ENCODE results near the gene AQP4. TPM values are rescaled to one million over a fixed set of nuclear protein-coding genes. Genes with fewer than 3 reads are reported as not detected.

Gene AQP4
- total and polyA plus RNA-seq, 2 of the 13 experiments (the other 11 are each of a cell fraction or from before 2014, with no cell fraction given) = 0.20 to 0.62 TPM

DNA sequence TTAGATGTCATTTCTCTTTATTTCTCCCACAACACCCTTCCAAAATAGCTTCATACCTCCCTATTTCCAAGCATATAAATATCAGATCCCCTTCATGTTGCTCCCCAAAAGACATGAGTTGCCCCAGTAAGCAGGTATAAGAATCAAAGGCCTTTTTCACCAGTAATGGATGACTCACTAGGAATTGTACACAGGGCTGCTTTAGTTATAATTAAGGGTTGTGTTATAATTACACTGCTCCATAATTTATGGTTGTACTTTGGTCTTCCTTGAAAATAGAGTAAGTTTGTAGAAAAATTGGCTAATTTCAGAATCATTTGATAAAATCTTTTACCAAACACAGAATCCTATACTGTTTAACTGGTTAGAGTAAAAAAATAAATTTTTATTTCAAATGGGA lies 8.8 kb upstream of the AQP4 start:
- Histone ChIP-seq H2AFZ (ENCODE audit: low read length) (no peak overlapping the region), H3K79me2 (ENCODE audit: insufficient read depth, low read length) (no peaks in the 10 kb centered on the region), H3K9me3 (ENCODE audit: low read length) (no peaks in the 10 kb centered on the region), H3K27me3 (ENCODE audit: control insufficient read depth in 1 of 2, insufficient read depth in 2 of 2, low read length in 2 of 2) (peaks cover 0 to under 1% of the 10 kb centered on the region in 2 experiments; a peak in 2 of 5 replicates), H3K4me2 (ENCODE audit: low read depth, low read length) (no peak overlapping the region), H3K9ac (ENCODE audit: insufficient read depth, low read depth, low read length) (no peak overlapping the region), H3K36me3 (replicated peaks in 1 of 2; ENCODE audit: control insufficient read depth in 1 of 2, insufficient read depth in 2 of 2, low read length in 2 of 2) (no peaks in the 10 kb centered on the region), H3K4me3 (replicated peaks in 1 of 3; ENCODE audit: insufficient read depth in 1 of 3, low read depth in 2 of 3, low read length in 3 of 3) (no peak overlapping the region), H3K27ac (ENCODE audit: extremely low read length, insufficient read depth, low read length) (no peak overlapping the region), H3K4me1 (ENCODE audit: insufficient read depth, low read length) (peaks cover 17% of the 10 kb centered on the region), H4K20me1 (ENCODE audit: insufficient read depth, low read length) (no peaks in the 10 kb centered on the region)
- ChIA-PET CTCF (ENCODE audit: low intra/inter-chr PET ratio, low total read pairs) (no interaction called here), POLR2A (no interaction called here)
- DNase-seq (ENCODE audit: low spot score) (no peak), FAIRE-seq (no peak), ATAC-seq (no peak)
- no TSS peak for BruUV-seq (replicated peaks)
- no peak for TF ChIP-seq ZNF24 (IDR thresholded peaks at IDR 0.05)
- TF ChIP-seq ZNF367 (CRISPR knock-in tag; IDR thresholded peaks at IDR 0.05; ENCODE audit: borderline replicate concordance) = no peak
- intact Hi-C loops (cut with micrococcal nuclease; ENCODE audit: unreplicated experiment) (no loop called here), in situ Hi-C loops (cut with HindIII; ENCODE audit: extremely low pct_ligation_motif_present, low pct_unique_long_range_greater_than_20kb) (no loop called here)

DNA sequence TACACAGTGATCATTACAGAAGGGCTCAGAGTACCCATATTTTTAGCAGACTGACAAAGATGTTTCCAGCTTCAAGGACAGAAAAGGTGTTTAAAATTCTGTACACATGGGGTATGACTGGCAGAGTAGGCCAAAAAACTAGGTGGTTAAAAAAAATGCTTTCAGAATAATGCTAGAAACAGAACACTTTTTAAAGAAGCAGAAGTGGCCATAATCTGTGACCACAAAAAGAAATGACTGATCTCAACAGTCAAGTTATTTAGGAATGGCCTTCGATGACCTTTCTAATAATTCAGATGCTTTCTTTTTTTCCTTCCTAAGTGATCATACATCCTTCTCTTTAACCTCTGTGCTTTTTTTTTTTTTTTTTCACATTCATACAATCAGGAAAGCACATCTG lies 4.1 kb upstream of the AQP4 start:
- no peak overlapping the region for H3K27ac ChIP-seq (ENCODE audit: extremely low read length, insufficient read depth, low read length)
- H3K4me2 ChIP-seq (ENCODE audit: low read depth, low read length) = no peak overlapping the region
- FAIRE-seq (no peak), ATAC-seq (no peak), DNase-seq (ENCODE audit: low spot score) (no peak)
- H3K9ac ChIP-seq (ENCODE audit: insufficient read depth, low read depth, low read length) = no peak overlapping the region
- no peak overlapping the region for H3K4me3 ChIP-seq (replicated peaks in 1 of 3; ENCODE audit: insufficient read depth in 1 of 3, low read depth in 2 of 3, low read length in 3 of 3)
- H4K20me1 ChIP-seq (ENCODE audit: insufficient read depth, low read length) = no peaks in the 10 kb centered on the region
- TF ChIP-seq ZNF782 (CRISPR knock-in tag; IDR thresholded peaks at IDR 0.05; ENCODE audit: borderline replicate concordance) = no peak
- TF ChIP-seq, protein P1, sequence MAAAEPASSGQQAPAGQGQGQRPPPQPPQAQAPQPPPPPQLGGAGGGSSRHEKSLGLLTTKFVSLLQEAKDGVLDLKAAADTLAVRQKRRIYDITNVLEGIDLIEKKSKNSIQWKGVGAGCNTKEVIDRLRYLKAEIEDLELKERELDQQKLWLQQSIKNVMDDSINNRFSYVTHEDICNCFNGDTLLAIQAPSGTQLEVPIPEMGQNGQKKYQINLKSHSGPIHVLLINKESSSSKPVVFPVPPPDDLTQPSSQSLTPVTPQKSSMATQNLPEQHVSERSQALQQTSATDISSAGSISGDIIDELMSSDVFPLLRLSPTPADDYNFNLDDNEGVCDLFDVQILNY (CRISPR knock-in tag; conservative IDR thresholded peaks at IDR 0.05) = no peak
- no peak for TF ChIP-seq PHF8 (CRISPR knock-in tag; IDR thresholded peaks at IDR 0.05)
- no peak for TF ChIP-seq NR3C1 (CRISPR knock-in tag; IDR thresholded peaks at IDR 0.05)
- TF ChIP-seq NCOR1 (IDR thresholded peaks at IDR 0.05; ENCODE audit: borderline replicate concordance, low read length) = no peak
- no peak for TF ChIP-seq ZNF430 (CRISPR knock-in tag; IDR thresholded peaks at IDR 0.05)
- TF ChIP-seq ATF7-NPFF (CRISPR knock-in tag; IDR thresholded peaks at IDR 0.05; ENCODE audit: low read depth) = no peak
- no peak for TF ChIP-seq STAT5B (CRISPR knock-in tag; IDR thresholded peaks at IDR 0.05)
- TF ChIP-seq, protein P2, sequence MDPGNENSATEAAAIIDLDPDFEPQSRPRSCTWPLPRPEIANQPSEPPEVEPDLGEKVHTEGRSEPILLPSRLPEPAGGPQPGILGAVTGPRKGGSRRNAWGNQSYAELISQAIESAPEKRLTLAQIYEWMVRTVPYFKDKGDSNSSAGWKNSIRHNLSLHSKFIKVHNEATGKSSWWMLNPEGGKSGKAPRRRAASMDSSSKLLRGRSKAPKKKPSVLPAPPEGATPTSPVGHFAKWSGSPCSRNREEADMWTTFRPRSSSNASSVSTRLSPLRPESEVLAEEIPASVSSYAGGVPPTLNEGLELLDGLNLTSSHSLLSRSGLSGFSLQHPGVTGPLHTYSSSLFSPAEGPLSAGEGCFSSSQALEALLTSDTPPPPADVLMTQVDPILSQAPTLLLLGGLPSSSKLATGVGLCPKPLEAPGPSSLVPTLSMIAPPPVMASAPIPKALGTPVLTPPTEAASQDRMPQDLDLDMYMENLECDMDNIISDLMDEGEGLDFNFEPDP (CRISPR knock-in tag; conservative IDR thresholded peaks at IDR 0.05) = no peak
- no peak for TF ChIP-seq PAX8 (CRISPR knock-in tag; IDR thresholded peaks at IDR 0.05; ENCODE audit: borderline replicate concordance)
- no peak for TF ChIP-seq ZNF101 (CRISPR knock-in tag; IDR thresholded peaks at IDR 0.05; ENCODE audit: borderline replicate concordance, low read depth)
- TF ChIP-seq, protein P3, sequence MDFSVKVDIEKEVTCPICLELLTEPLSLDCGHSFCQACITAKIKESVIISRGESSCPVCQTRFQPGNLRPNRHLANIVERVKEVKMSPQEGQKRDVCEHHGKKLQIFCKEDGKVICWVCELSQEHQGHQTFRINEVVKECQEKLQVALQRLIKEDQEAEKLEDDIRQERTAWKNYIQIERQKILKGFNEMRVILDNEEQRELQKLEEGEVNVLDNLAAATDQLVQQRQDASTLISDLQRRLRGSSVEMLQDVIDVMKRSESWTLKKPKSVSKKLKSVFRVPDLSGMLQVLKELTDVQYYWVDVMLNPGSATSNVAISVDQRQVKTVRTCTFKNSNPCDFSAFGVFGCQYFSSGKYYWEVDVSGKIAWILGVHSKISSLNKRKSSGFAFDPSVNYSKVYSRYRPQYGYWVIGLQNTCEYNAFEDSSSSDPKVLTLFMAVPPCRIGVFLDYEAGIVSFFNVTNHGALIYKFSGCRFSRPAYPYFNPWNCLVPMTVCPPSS (IDR thresholded peaks at IDR 0.05) = no peak
- TF ChIP-seq ZNF33A (CRISPR knock-in tag; IDR thresholded peaks at IDR 0.05; ENCODE audit: borderline replicate concordance) = no peak
- no peak overlapping the region for H2AFZ ChIP-seq (ENCODE audit: low read length)
- ChIA-PET CTCF (ENCODE audit: low intra/inter-chr PET ratio, low total read pairs) (no interaction called here), POLR2A (no interaction called here)
- H3K4me1 ChIP-seq (ENCODE audit: insufficient read depth, low read length) = peaks cover 1% of the 10 kb centered on the region
- intact Hi-C loops (cut with micrococcal nuclease; ENCODE audit: unreplicated experiment) (no loop called here), in situ Hi-C loops (cut with HindIII; ENCODE audit: extremely low pct_ligation_motif_present, low pct_unique_long_range_greater_than_20kb) (no loop called here)
- H3K9me3 ChIP-seq (ENCODE audit: low read length) = no peaks in the 10 kb centered on the region
- H3K27me3 ChIP-seq (ENCODE audit: control insufficient read depth in 1 of 2, insufficient read depth in 2 of 2, low read length in 2 of 2) = peaks cover 0 to 25% of the 10 kb centered on the region in 2 experiments; a peak in 2 of 5 replicates
- no peaks in the 10 kb centered on the region for H3K36me3 ChIP-seq (replicated peaks in 1 of 2; ENCODE audit: control insufficient read depth in 1 of 2, insufficient read depth in 2 of 2, low read length in 2 of 2)
- no TSS peak for BruUV-seq (replicated peaks)
- WGBS (ENCODE audit: low lambda C conversion rate) = 0% methylated on average over 1 of the region's 1 CpG
- H3K79me2 ChIP-seq (ENCODE audit: insufficient read depth, low read length) = no peaks in the 10 kb centered on the region

All from HepG2 (cell line).